Measurements from ENCODE around the gene FABP7. TPM values are rescaled to one million over a fixed set of nuclear protein-coding genes. Genes with fewer than 3 reads are reported as not detected.
A peak's percentile ranks its signal among the peaks of the same experiment; 100 is the strongest.

FABP7 gene
- total RNA-seq, 1 donor from 2014 or later = not detected

DNA sequence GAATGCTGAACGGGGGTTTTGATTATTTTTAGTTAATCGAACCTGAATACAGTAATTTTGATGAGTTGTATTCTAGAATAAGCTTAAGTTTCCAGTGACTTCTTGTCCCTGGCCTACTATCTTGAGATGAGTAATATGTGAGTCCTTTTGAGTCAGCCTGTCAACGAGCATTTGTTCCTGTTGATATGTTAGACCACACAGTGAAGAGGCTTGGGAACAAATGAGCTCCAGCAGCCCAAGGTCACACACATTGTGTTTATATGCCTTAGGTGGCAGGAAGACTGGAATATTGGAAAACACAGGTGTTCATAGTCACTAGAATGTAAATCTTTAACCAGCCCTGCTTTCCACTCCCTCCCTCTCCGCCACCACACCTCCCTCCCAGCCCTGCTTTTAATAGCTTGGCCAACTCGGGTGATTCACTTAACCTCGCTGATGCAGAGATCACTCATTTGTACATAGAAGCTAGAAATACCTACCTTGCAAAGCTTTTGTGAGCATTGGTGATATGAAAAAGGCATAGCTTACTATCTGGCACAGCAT, 18.7 kb downstream of the FABP7 start:
- no peaks in the 10 kb centered on the region for H3K9me3 ChIP-seq
- no peak for TF ChIP-seq CTCF (IDR thresholded peaks at IDR 0.05)
- no peaks in the 10 kb centered on the region for H3K4me1 ChIP-seq
- ATAC-seq (peak; percentile 91), DNase-seq (peak; percentile 64)
- peaks cover 6% of the 10 kb centered on the region for H3K36me3 ChIP-seq
- H3K27me3 ChIP-seq = no peaks in the 10 kb centered on the region
- intact Hi-C loops (cut with DNase I) = no loop called here
- no peak overlapping the region for H3K27ac ChIP-seq
- H3K4me3 ChIP-seq = no peak overlapping the region

DNA sequence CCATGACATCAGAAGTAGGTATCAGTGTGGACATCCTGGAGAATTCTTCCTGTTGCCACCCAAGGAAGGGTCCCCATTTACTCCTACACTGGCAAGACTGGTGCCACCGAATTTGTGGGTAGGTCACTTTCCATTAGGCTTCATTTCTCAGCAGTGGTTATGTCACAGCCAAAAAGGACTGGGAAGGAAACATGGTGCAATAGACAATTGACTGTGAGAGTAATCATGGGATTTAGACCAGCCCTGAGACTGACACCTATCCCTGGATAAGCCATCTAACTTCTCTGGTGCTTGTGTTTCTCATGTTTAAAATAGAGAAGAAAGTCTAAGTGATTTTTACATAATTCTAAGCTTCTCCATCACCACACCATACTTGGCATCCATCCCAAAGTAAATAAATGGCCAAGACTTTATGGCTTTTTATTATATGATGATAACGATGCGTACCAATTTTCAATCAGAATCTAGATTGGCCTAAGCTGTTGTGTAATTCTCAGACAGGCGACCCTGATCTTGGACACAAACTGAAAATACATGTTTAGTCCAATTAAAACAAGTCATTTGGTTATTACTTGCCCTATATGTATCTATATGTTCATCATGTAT, 19.7 kb downstream of the FABP7 start:
- no peak for DNase-seq
- H3K27ac ChIP-seq = no peak overlapping the region

DNA sequence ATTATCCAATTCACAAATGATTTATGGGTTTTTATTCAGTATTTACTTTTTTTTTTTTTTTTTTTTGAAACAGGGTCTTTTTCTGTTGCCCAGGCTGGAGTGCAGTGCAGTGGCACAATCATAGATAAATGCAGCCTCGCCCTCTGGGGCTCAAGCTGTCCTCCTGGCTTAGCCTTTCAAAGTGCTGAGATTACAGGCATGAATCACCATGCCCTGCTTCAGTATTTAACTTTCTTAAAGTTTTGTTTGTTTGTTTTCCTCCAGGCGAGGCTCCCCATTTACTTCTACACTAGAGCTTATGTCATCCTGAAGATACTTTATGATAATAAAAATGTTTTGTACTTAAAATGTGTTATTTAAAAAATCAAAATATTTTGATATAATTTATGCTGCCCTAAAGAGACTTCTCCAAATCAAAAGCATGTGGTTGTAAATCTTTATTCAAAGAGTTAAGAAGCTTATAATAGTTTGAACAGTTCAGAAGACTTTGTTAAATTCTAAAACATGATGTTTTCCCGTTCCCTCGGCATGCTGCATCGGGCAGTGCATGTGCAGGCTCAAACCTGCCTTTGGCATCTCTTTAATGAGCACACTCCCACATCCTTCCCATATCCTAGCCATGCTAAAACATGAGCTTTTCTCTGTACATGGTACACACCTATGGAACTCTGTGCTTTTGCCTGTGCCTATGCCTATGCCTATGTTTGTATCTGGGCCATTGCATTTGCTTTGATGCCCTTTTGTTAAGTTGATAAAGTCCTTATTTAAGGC, 20.6 kb downstream of the FABP7 start:
- DNase-seq (no peak), ATAC-seq (no peak)
- Histone ChIP-seq H3K27ac (no peak overlapping the region), H3K27me3 (no peaks in the 10 kb centered on the region), H3K36me3 (peaks cover 15% of the 10 kb centered on the region), H3K4me1 (no peaks in the 10 kb centered on the region), H3K4me3 (no peak overlapping the region), H3K9me3 (no peaks in the 10 kb centered on the region)
- no peak for TF ChIP-seq CTCF (IDR thresholded peaks at IDR 0.05)
- intact Hi-C loops (cut with DNase I) = no loop called here

More for the DNA sequence above, 19.7 kb downstream of the FABP7 start:
- no peak for ATAC-seq
- no peaks in the 10 kb centered on the region for H3K27me3 ChIP-seq
- no peaks in the 10 kb centered on the region for H3K4me1 ChIP-seq
- no peak for TF ChIP-seq CTCF (IDR thresholded peaks at IDR 0.05)
- no peak overlapping the region for H3K4me3 ChIP-seq
- H3K9me3 ChIP-seq = no peaks in the 10 kb centered on the region
- intact Hi-C loops (cut with DNase I) = no loop called here
- peaks cover 6% of the 10 kb centered on the region for H3K36me3 ChIP-seq

GRCh38 chr6:122800906-122801305, 21.4 kb downstream of the FABP7 start:
- DNase-seq (no peak), ATAC-seq (no peak)
- TF ChIP-seq CTCF (IDR thresholded peaks at IDR 0.05) = no peak

DNA sequence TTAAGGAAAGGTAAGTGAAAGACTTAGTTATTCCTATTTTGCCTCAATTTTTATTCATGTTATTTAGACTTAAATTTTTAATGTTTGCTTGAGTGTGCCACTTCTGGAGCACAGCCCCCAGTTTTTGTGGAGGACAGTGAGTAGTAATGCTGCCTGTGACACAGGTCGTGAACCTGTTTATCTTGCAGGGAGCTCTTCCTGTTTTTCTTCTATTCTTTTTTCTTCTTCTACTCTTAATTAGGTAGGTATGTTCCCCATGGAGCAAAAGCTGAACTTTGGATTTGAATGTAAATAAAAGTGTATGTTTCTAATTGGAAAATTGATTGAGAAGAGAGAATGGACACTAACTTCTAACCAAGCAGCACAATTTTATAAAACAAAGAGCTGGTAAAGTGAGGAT, 21.9 kb downstream of the FABP7 start:
- H3K4me3 ChIP-seq = no peak overlapping the region
- no peak for DNase-seq
- H3K27me3 ChIP-seq = no peaks in the 10 kb centered on the region
- H3K4me1 ChIP-seq = no peaks in the 10 kb centered on the region
- TF ChIP-seq CTCF (IDR thresholded peaks at IDR 0.05) = no peak
- intact Hi-C loops (cut with DNase I) = no loop called here
- no peak for ATAC-seq
- peaks cover 22% of the 10 kb centered on the region for H3K36me3 ChIP-seq
- no peak overlapping the region for H3K27ac ChIP-seq
- no peaks in the 10 kb centered on the region for H3K9me3 ChIP-seq

More at GRCh38 chr6:122800906-122801305, 21.4 kb downstream of the FABP7 start:
- Histone ChIP-seq H3K9me3 (no peaks in the 10 kb centered on the region), H3K27me3 (no peaks in the 10 kb centered on the region), H3K4me1 (no peaks in the 10 kb centered on the region), H3K36me3 (peaks cover 22% of the 10 kb centered on the region), H3K4me3 (no peak overlapping the region), H3K27ac (no peak overlapping the region)
- intact Hi-C loops (cut with DNase I) = no loop called here

Measured in upper lobe of right lung (tissue), 1 donor.